ENCODE results near the gene DENND2D.

Gene DENND2D

GRCh38 chr1:111202707-111203623 is 2.5 kb upstream of the DENND2D start:
- no peak for DNase-seq

DNA sequence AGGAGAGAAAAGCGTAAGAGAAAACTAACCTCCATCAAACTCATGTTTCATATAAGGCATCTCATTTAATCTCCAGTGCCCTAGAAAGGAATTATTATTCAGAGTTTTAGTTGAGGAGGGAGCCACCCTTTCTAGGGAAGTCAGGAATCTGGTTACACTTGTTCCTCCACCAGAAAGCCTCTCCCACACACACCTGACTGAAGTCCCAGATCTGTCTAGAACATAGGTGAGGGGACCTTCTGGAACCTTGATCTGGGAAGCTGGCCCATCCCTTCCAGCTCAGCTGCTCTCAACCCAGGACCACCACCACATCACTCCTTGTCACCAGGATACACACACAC is 1.9 kb upstream of the DENND2D start:
- DNase-seq: no peak

- no peak for DNase-seq
These were observed 1.0 kb upstream of the DENND2D start for GRCh38 chr1:111201275-111202090.

- DNase-seq: no peak
These were observed 336 bp upstream of the DENND2D start for GRCh38 chr1:111200802-111201161.

DNA sequence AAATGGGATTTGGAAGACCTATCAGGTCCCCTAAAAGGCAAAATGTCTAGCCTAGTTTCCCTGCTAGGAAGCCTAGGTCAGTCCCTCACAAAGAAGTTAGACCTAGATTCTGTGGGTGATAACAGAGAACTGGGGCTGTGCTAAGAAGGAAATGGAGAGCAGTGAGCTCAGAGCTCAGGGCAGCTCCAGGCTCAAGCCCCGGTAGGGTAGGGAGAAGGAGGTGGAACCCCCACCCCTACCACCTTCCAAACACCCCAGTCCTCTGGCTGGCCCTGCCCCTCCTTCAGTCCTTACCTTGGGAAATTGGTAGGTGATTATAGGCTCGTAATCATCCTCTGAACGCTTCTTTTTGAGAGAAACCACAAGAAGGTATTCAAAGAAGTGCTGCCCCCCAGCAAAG is 1.1 kb downstream of the DENND2D start:
- no peak for DNase-seq

DNA sequence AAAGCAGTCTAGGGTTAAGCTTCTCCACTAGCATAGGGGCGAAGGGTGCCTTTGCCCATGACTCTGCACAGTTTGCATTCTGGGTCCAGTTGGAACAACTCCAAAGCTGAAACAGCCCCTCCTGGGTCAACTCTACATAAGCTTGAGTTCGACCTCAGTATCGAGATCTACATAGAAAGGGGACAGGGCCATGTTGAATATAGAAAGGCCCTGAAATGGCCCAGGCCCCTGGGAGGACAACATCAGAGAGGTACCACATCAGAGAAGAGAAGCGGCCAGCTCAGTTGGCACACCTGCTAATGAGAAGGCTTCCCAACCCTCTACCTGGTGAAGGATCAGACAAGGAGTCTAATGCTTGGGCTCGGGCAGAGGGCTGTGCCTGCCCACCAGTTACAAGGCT is 1.6 kb downstream of the DENND2D start:
- no peak for DNase-seq

DNA sequence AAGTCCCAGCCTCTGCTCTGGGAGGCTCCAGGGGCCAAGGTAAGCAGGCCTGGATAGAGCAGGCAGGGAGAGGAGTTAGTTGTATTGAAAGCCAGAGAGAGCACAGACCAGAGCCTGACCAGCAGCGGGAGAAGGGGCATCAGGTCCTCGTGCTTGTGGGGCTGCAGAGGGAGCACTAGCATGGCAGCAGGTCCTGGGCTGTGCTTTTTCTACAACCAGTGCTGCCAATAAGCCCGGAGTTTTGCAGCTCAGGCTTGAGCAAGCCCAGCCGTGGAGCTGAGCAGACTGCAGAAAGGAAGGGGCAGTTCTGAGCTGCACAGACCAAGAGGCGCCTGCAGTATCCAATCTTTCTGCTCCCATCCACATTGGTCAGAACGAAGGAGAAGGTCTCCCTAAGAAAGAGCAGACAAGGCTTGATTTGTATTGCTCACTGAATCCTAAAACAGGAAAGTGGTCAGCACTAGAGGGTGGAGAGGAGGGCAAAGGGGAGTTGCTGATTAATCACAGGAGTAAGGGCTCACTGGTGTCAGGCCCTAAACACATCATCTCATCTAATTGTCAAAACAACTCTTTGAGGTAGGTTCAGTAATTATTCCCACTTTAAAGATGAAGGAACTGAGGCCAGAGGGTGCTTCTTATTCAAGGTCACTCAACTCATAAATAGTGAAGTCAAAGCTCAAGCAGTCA is 2.7 kb downstream of the DENND2D start:
- DNase-seq: no peak

GRCh38 chr1:111196213-111196612 is 4.2 kb downstream of the DENND2D start:
- DNase-seq: no peak

DNA sequence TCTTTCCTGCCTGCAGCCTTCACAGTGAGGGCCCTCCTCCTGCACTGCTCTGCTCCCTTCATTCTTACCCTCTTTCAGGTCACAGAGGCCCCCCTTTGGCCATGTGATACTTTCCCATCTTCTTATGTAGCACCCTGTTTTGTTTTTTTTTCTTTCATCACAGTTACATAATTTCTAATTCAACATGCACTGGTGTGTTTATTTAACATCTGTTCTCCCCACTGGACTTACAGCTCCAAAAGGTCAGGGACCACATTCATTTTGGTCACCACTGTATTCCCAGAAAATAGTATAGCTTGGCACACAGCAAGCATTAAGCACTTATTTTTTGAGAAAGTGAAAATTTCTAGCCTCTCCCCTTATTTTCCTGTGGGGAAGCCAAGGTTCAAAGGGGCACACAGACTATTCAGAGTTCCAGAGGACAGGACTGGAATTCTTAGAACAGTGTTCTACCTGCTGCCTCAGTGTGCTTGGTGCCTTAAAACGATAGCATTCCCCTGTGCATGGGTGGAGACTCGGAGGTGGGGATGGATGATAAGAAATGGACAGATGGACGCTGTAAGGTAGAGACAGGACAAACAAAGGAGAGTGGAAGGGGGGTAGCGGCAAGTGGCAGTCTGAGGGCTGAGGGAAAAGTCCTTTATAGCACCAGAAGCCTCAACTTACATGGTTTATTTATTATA is 5.3 kb downstream of the DENND2D start:
- no peak for DNase-seq

DNA sequence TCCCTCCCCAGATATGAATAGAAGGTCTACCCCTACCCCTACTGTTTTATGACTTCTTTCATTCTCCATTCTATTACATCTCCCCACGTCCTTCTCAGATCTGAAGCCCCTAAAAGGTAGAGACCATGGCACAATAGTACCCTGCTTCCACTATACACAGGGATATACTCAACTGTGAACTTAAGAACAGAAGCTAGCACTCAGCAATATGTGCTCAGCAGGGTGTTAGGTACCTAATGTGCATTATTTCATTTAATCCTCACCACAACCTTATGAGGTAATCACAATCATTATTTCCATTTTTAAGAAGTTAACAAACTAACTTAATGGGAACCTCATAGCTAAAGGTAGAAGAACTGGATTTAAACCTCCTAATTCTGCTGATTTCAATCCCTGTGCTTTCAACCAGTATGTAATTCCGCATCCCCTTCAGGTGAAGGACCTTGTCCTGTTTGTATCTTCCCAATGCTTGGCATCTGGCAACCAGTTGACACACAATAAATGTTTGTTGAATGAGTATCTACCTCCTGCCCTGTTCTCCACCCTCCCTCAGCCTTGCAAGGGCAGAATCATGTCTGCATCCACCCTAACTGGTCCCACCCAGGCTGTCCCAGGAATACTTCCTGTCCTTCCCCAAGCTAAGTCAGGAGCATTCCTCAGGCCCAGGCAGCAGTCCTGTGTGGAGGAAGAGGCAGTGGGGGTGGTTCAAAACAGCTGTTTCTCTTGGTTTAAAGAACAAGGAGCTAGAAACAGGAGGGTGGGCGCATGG is 6.5 kb downstream of the DENND2D start:
- DNase-seq: no peak

DNA sequence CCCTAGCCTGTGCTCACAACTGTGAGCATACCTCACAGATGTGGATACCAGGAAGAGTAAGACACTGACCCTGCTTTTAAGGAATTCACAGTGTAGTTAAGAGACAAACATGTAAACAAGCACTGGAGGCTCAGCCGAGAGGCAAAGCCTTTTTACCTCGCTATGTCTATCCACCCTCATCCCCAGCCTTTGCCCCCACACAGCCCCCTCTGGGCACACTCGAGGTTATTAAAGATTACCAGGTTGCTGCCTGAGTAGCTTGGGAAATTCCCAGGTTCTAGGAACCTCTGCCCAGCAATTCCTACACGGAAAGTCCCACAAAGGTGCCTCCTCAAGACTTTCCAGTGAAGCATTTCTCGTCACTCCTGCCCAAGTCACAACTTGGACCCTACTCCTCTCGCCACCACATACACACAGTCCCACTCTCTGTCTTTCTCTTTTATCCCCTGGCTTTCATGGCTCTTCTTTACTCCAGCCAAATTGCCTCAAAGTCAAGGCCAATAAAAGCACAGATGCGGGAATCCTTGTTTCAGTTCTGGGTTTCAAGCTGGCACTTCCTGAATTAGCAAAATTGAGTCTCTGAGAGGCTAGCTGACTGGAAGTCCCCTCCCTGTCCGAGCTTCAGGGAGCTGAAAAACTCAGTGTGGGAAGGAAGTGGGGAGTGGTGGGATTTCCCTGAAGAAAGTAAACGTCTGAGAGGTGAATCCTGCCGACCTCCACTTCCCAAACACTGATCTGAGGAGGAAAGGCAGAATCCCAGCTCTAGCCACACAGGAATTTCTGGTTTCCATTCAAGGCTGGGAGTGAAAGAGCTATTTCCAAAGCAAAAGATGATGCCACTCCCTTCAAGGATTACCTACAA is 7.6 kb downstream of the DENND2D start:
- DNase-seq: no peak

- no peak for DNase-seq
These were observed 8.4 kb downstream of the DENND2D start for GRCh38 chr1:111192074-111192473.

DNA sequence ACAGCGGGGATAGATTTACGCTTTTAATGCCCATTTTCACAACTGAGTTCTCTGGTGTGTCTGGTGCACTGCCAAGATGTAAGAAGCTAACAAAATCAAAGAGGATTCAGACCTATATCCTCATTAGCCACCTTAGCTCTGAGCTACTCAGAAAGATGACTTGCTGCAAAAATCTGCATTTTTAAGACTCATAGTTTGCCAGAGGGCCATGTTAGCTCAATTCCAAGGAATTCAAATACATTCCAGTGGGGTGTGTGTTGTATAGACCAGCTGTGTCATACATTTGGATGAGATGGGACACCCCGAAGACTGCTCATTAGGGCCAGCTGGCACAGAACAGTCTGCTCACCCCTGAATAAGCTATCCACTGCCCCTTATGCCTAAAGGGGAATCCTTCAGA is 8.9 kb downstream of the DENND2D start:
- DNase-seq: no peak

DNA sequence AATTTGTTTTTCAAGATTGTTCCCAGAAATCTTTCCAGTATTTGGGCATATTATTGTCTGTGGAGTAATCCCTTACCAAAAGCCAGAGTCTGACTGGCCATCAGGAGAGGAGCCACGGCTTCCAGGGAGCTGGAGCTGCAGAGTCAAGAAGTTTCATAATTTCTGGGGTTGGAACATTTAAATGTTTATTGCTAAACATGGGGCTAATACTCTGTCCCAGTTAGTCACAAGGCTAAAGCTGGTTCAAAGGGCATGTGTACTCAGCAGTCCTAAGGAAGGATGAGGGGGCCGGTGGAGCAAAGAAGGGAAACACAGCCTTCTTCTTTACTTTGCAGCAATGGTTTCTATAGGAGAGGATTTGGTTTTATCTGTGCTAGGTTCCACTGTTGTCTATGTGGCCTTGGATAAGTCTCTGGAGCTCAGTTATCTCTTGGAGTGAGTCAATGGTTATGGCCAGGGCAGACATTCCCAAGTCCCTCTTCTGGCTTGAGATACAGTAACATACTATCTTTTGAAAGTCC is 9.5 kb downstream of the DENND2D start:
- DNase-seq: no peak

GRCh38 chr1:111184663-111185062 is 15.8 kb downstream of the DENND2D start:
- DNase-seq: no peak

- DNase-seq: peak; percentile 40
These were observed 17.0 kb downstream of the DENND2D start for GRCh38 chr1:111183308-111184069.

GRCh38 chr1:111182052-111182451 is 18.4 kb downstream of the DENND2D start:
- DNase-seq: no peak

- DNase-seq: no peak
These were observed 20.4 kb downstream of the DENND2D start for GRCh38 chr1:111179968-111180533.

DNA sequence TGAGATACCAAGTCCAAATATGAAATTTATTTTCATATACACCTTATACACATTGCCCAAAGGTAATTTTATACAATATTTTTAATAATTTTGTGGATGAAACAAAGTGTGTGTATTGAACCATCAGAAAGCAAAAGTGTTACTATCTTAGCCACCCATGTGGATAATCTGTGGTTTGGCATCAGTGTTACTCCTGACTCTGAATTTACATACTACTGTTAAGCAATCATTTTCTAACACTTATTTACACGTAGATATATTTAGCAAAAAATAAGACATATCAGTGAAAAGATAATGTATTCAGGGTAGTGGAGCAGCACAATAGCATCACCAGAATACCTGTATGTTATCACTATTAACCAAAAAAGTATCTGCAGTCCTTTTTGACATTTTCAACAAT is 23.8 kb downstream of the DENND2D start:
- no peak for DNase-seq

- no peak for DNase-seq
These were observed 25.1 kb downstream of the DENND2D start for GRCh38 chr1:111175349-111175748.

Measured in DMS79 treated with DMSO at 0.1 percent for 48 hours (cell line).